Gastrocnemius medialis (tissue), 4 donors: ENCODE measurements around the gene PA2G4. TPM values are rescaled to one million over a fixed set of nuclear protein-coding genes. Genes with fewer than 3 reads are reported as not detected.

Source experiments
- ATAC-seq, 2 donors: fragments of 150-250 bp; one replicate each; pipeline ENCODE4 v1.9.1; 2016
- DNase-seq, 2 donors: peaks; one replicate each; pipeline ENCODE4 v3.0.0-alpha.2; 2019
- H3K27ac ChIP-seq, 4 donors: fragments of 200-600 bp; sonication (generic); 1 replicate in 1 of 4; 2 replicates in 3 of 4; pipeline ENCODE4 v1.5.1; 2016 to 2018; ENCODE audit warnings: mild to moderate bottlenecking in 2 of 4, moderate library complexity in 1 of 4
- H3K27me3 ChIP-seq, 3 donors: fragments of 200-600 bp; sonication (generic) in 2 of 3; 1 replicate in 1 of 3; 2 replicates in 2 of 3; pipeline versions ENCODE4 v1.5.1 to v1.6.0; 2016 to 2019; ENCODE audit warnings: mild to moderate bottlenecking in 1 of 3, moderate library complexity in 1 of 3
- H3K36me3 ChIP-seq, 2 donors: fragments of 200-600 bp; sonication (generic) in 1 of 2; one replicate each; pipeline ENCODE4 v1.5.1; 2017 to 2018
- H3K4me1 ChIP-seq, 2 donors: fragments of 200-600 bp; sonication (generic) in 1 of 2; one replicate each; pipeline ENCODE4 v1.5.1; 2016 to 2017; ENCODE audit warnings: mild to moderate bottlenecking in 2 of 2
- H3K4me3 ChIP-seq, 4 donors: fragments of 200-600 bp; sonication (generic) in 3 of 4; 1 replicate in 1 of 4; 2 replicates in 3 of 4; pipeline ENCODE4 v1.5.1; 2016 to 2019; ENCODE audit warnings: mild to moderate bottlenecking in 2 of 4
- H3K9me3 ChIP-seq, 3 donors: fragments of 200-600 bp; sonication (generic) in 2 of 3; 1 replicate in 1 of 3; 2 replicates in 2 of 3; pipeline ENCODE4 v1.5.1; 2016 to 2019
- CTCF ChIP-seq, 5 experiments: fragments of 450-650 bp in 3 of 5; fragments of 200-600 bp in 2 of 5; sonication (generic) in 2 of 5; IDR thresholded peaks in 4 of 5; conservative IDR thresholded peaks in 1 of 5; 1 replicate in 4 of 5; 2 replicates in 1 of 5; pipeline ENCODE4 v1.5.1; 2016 to 2019; ENCODE audit warnings: antibody characterized with exemption in 5 of 5, mild to moderate bottlenecking in 3 of 5, moderate library complexity in 3 of 5
- POLR2A ChIP-seq, 2 donors: fragments of 450-650 bp; IDR thresholded peaks; one replicate each; pipeline ENCODE4 v1.6.1; 2017; ENCODE audit warnings: antibody characterized with exemption in 2 of 2, mild to moderate bottlenecking in 2 of 2, moderate library complexity in 2 of 2
- in situ Hi-C, 4 donors: fragments of 200-750 bp; cut with MboI; loops; one replicate each; pipeline versions ENCODE4 v1.15.0 to v1.8.0; 2017; ENCODE audit warnings: low sequenced_read_pairs in 4 of 4
- intact Hi-C: fragments of 100-400 bp; cut with DNase I; formaldehyde crosslinking; loops from one replicate; pipeline ENCODE4 v1.15.1; 2023; ENCODE audit warnings: low total_unique reads
- total RNA-seq, 4 donors: library from RNA; depleted of rRNA; stranded (reverse); fragments of >200 nt; gene quantifications; one replicate each; pipeline versions ENCODE4 v1.1.0 to v1.2.3, GENCODE V29; 2016

The PA2G4 gene
- total RNA-seq, 4 donors from 2014 or later: 109 to 204 (median 127) TPM

GRCh38 chr12:56122637-56123036 is 18.3 kb downstream of the PA2G4 start:
- Histone ChIP-seq H3K9me3 (no peaks in the 10 kb centered on the region), H3K27me3 (no peaks in the 10 kb centered on the region), H3K4me1 (peaks cover 76 to 84% of the 10 kb centered on the region in 2 donors), H3K36me3 (peaks cover 0 to 14% of the 10 kb centered on the region in 2 donors), H3K4me3 (no peak overlapping the region), H3K27ac (peak overlapping the region; percentile 93 to 99 (median 98))
- ATAC-seq (no peak), DNase-seq (no peak)
- intact Hi-C loops: no loop called here
- TF ChIP-seq POLR2A (IDR thresholded peaks at IDR 0.05) (no peak), CTCF (IDR thresholded peaks at IDR 0.05 in 4 of 5, conservative IDR thresholded peaks at IDR 0.05 in 1 of 5) (no peak)
- in situ Hi-C loops: loop anchor here in 2 of 4 donors (10.0 kb wide), 1 partner anchor 62 kb away; the partner anchor contains the start of gene SMARCC2 (in 2 of the 2)

GRCh38 chr12:56124133-56124532 is 19.8 kb downstream of the PA2G4 start:
- H3K27ac ChIP-seq: peak overlapping the region; percentile 93 to 99 (median 98)
- intact Hi-C loops: no loop called here
- ATAC-seq: no peak
- H3K36me3 ChIP-seq: peaks cover 0 to 14% of the 10 kb centered on the region in 2 donors
- no peaks in the 10 kb centered on the region for H3K9me3 ChIP-seq
- H3K4me3 ChIP-seq: no peak overlapping the region
- no peaks in the 10 kb centered on the region for H3K27me3 ChIP-seq
- no peak for DNase-seq
- TF ChIP-seq POLR2A (IDR thresholded peaks at IDR 0.05) (no peak), CTCF (IDR thresholded peaks at IDR 0.05 in 4 of 5, conservative IDR thresholded peaks at IDR 0.05 in 1 of 5) (no peak)
- H3K4me1 ChIP-seq: peaks cover 70 to 78% of the 10 kb centered on the region in 2 donors
- in situ Hi-C loops: loop anchor here in 2 of 4 donors (10.0 kb wide), 1 partner anchor 61 kb away; the partner anchor contains the start of gene SMARCC2 (in 2 of the 2)

DNA sequence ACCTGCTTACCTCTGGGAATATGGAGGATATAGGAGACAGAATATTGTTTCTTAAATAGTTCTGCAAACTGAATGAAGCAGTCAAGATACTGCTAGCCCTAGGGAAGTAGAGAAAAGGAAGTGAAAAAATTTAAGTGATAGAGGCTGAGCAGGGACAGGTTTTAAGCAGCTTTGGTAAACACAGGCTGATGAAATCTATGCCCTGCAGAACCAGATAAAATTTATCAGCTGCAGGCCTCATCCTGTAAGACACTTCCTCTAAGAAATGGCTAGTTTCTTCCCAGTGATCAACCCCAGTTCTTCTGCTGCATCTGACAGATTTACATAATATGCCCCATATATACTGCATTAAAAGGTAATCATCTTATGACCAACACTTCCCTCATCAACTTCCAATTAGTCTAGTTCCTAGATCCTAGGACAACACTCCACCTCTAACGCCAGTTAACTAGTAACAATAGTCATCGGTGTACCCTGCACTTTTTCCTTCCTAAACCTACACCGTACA is 22.4 kb downstream of the PA2G4 start:
- intact Hi-C loops: loop anchor here (1.0 kb wide), 4 partner anchors 7 to 98 kb away; partner anchors contain the start of genes MYL6, NABP2 and SMARCC2
- no peaks in the 10 kb centered on the region for H3K9me3 ChIP-seq
- ATAC-seq: no peak
- TF ChIP-seq POLR2A (IDR thresholded peaks at IDR 0.05) (no peak), CTCF (IDR thresholded peaks at IDR 0.05 in 4 of 5, conservative IDR thresholded peaks at IDR 0.05 in 1 of 5) (no peak)
- no peak overlapping the region for H3K4me3 ChIP-seq
- peak overlapping the region; percentile 92 to 99 (median 98) for H3K27ac ChIP-seq
- in situ Hi-C loops: loop anchor here in 3 of 4 donors (5.0 to 10.0 kb wide), 2 partner anchors 58 to 61 kb away; partner anchors contain the start of gene SMARCC2 (in 3 of the 3)
- peaks cover 0 to 20% of the 10 kb centered on the region in 2 donors for H3K36me3 ChIP-seq
- DNase-seq: no peak
- H3K4me1 ChIP-seq: peaks cover 57 to 64% of the 10 kb centered on the region in 2 donors
- no peaks in the 10 kb centered on the region for H3K27me3 ChIP-seq

GRCh38 chr12:56127485-56127887 is 23.1 kb downstream of the PA2G4 start:
- TF ChIP-seq CTCF (IDR thresholded peaks at IDR 0.05 in 4 of 5, conservative IDR thresholded peaks at IDR 0.05 in 1 of 5) (no peak), POLR2A (IDR thresholded peaks at IDR 0.05) (no peak)
- Histone ChIP-seq H3K4me1 (peaks cover 50 to 57% of the 10 kb centered on the region in 2 donors), H3K4me3 (peak overlapping the region; percentile 39 to 95 (median 62)), H3K9me3 (no peaks in the 10 kb centered on the region), H3K27ac (peak overlapping the region; percentile 92 to 99 (median 98)), H3K27me3 (no peaks in the 10 kb centered on the region), H3K36me3 (peaks cover 0 to 27% of the 10 kb centered on the region in 2 donors)
- in situ Hi-C loops: loop anchor here in 3 of 4 donors (5.0 to 10.0 kb wide), 2 partner anchors 57 to 60 kb away; partner anchors contain the start of gene SMARCC2 (in 3 of the 3)
- DNase-seq: no peak
- ATAC-seq: no peak
- intact Hi-C loops: loop anchor here (1.0 kb wide), 1 partner anchor 8 kb away; no protein-coding TSS in a partner anchor
